Hematopoietic multipotent progenitor cell treated with erythropoietin and hydrocortisone succinate and interleukin-3 and kit ligand, for 4 days (in vitro differentiated cells): ENCODE results near the gene GAS2.
A peak's percentile ranks its signal among the peaks of the same experiment; 100 is the strongest.
"Not testable (repeated sequence)": the region's sequence is repeated elsewhere in the genome, so short reads cannot be mapped to it uniquely, and the experiment has no call there.

Experiments
- DNase-seq: peaks from one replicate; pipeline ENCODE4 v3.0.0-alpha.2; 2015

Gene GAS2

DNA sequence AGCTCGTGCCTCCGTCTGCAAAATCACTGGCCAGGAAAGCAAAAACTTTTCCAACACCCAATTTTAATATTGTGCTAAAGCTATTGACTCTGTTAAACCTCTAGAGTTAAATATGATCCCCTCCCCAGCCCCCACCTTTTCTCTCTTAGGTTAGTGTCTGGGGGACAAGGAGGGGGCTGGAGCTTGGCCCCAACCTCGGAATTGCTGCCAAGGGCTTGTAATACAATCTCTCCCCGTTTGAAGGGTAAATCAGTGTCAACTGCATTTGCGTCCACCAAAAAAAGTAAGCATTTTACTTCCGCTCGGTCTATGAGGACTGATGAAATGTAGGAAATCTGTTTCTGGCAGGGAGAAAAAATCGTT, at the start of gene GAS2:
Gene GAS2 (plus strand): TSS at position 287 of the 363 bp plus-strand sequence. CDS start 8,259 bp downstream, outside the sequence.
- DNase-seq, result no peak

- DNase-seq, result no peak
These were observed 48.5 kb upstream of the GAS2 start for GRCh38 chr11:22617868-22618267.

DNA sequence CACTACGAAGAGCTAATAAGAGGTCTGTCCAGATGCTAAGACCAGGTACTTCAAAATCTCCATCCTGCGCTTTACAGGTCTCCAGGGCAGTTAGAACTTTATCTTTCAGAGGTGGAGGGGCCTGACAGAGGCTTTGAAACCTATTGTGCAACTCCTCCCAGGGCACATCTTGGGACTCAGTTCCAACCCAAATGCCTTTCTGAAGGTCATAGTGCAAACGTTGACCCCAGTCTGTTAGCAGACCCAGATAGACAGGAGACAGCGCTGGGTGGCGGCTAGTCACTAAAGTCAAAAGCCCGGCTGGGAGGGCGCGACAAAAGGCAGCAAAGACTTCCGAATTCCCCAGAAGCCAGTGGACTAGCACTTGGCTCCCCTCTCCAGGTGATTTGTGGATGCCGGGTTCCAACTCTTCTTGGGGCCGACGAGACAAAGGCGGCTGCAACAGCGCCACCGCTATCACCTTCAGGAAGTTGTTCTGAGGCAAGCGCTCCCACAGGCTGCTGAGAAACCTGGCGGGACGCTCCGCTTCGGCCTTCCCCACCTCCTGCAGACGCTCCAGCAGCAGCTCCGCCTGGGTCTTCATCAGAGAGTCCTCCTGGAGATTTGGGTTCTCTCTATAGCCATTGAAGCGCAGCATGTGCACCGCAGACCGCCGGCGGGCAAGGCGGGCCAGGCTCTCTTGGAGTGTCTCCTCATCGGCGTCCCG, 41.5 kb upstream of the GAS2 start:
- peak; percentile 83 for DNase-seq

DNA sequence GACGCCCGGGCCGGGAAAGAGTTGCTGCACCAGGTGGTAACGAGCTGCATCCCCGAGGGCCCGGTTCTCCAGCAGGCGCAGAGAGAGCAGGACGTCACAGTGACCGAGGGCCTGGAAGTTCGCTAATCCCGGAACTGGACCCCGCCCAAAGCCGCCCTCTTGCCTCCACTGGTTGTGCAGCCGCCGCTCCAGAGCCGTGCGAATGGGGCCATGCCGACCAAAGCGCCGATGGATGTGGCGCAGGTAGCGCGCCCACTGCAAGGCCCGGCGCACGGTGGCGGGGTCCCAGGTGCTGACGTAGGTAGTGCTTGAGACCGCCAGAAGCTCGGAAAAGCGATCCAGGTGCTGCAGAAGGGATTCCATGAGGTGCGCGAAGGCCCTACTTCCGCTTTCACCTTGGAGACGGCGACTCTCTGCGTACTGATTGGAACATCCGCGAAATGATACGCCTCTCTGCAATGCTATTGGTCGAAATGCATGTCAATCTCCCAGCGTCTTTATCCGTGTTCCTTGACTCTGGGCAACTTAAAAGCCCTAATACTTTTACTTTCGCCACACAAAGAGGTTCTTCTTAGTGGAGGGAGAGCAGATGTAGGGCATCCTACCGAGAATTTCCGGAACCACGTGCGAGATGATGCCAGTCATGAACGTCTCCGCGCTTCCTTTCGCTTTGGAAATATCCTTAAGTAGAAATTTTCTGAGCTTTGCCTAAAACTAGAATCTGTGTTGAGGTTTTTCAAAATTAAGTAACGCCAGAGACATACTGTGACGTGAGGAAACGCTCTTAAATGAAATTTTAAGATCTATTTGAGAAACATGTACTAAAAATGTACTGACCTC, 40.7 kb upstream of the GAS2 start, which contains the start of gene FANCF:
Gene FANCF (minus strand): TSS at position 376 of the 840 bp plus-strand sequence. CDS start 13 bp downstream, at position 363.
- DNase-seq, result peak; percentile 98

GRCh38 chr11:22626573-22627239, 39.7 kb upstream of the GAS2 start:
- DNase-seq, result peak; percentile 25

- no peak for DNase-seq
These were observed 39.0 kb upstream of the GAS2 start for GRCh38 chr11:22627421-22627820.

DNA sequence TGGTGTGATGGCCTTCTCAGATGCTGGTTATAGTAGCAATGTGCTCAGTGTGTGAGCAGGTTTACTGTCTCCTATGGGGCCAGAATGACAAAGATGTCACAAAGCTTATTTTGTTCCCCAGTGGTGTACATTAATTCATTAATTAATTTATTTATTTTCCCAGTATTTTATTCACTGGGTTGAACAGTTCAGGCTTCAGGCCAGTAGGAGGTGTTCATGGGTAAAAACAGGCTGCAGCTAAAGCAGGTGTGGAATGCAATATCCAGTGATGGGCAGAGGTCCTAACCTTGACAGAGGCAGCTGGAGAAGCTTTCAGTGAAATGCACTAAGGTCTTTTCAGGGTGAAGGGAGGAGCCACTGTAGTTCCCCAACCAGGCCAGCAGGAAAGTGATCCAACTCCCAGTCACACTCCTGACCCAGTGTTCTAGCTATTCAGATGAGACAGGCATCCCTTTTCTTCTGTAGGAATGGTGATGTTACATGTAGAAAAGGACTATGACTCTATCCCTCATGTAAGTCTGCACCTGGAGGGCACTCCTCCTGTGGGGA, 33.0 kb upstream of the GAS2 start:
- no peak for DNase-seq

- peak; percentile 12 for DNase-seq
These were observed 31.3 kb upstream of the GAS2 start for GRCh38 chr11:22634897-22635629.

DNA sequence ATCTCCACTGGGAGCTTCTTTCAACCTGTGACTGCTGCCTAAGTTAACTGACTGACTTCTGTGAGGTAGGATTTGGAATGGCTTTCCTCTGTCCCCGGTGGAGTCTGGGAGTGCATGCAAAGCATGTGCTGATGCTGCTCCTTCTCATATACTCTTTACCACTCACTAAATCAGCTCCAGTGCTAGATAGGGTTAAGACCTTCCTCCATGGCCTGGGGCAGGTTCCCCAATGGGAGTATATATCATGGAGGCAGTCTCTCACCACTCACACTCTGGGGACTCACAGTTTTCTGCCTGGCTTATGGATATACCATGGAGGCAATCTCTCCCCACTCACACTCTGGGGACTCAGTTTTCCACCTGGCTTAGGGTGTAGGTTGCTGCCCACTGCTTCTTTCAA, 30.7 kb upstream of the GAS2 start:
- no peak for DNase-seq

GRCh38 chr11:22640862-22641261, 25.5 kb upstream of the GAS2 start:
- no peak for DNase-seq

DNA sequence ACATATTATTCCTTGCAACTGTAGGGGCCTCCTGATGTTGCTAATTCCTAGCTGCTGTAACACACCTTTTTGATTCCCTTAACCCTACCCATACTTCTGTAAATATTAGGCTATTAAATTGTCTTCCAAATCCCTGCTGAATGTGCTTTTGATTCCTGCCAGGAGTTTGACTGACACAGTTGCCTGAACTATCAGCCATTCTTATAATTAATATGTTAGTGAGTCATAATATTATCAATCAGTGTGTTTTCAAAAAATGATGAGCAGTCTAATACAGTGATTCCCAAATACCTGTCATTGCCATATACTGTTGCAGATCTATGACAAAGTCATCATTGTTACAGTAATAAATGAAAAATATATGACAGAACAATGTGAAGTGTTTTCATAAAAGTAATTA, 24.9 kb upstream of the GAS2 start:
- DNase-seq, result no peak

- DNase-seq, result not testable (repeated sequence)
These were observed 14.1 kb upstream of the GAS2 start for GRCh38 chr11:22652346-22652745.

- peak; percentile 39 for DNase-seq
These were observed 10.3 kb upstream of the GAS2 start for GRCh38 chr11:22656130-22656529.

- DNase-seq, result peak; percentile 19
These were observed 9.2 kb upstream of the GAS2 start for GRCh38 chr11:22657101-22657694.

DNA sequence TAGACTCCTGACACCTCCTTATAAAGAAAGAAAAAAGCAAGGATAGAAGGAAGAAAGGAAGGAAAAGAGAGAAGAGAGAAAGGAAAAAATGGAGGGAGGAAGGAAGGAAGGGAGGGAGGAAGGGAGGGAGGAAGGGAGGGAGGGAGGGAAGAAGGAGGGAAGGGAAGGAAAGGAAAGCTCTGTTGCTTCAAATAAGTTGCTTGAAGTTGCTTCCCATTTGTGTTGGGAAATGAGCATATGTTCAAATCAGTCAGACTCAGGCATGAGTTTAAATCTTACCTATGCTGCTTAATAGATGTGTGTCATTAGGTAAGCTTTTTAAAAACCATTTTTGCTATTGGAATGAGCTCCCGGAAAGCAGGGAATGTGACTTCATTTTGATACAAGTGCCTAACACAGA, 6.6 kb upstream of the GAS2 start:
- DNase-seq, result no peak

- peak; percentile 28 for DNase-seq
These were observed 453 bp downstream of the GAS2 start for GRCh38 chr11:22666688-22667439.

DNA sequence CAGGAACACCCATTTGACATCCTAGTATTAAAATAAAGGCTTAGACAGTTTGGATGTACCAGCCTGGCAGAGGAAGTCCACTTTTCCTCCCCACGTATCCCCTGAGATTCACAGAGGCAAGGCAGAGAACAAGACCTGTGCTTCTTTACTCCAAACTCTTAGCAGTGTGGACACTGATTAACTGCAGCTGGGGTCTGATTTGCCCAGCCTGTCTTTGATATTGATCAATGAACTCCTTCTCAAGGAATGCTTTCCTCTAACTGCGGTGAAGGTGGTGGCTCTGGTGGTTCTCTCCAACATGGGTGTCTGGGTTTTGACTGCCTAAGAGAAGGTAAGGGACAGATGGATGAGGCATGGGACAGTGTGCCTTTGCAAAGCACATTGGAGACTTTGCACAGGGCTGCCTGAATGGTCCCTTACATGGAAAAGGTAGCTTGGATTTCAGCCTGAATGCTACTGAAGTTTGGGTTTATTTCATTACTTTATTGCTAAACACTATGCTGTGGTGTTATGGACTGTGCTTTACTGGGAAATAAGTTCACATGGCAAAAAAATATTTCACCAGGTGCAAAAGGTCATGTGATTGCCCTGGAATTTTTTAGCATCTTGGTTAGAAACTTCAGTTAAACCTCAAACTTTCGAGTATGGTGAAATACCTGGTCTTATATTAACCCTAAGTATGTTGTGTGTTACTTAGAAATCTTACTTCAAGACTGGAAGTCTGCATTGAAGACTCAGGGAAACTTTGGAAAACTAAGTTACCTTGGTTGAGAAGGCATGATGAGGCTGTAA, 1.8 kb downstream of the GAS2 start:
- DNase-seq, result no peak

DNA sequence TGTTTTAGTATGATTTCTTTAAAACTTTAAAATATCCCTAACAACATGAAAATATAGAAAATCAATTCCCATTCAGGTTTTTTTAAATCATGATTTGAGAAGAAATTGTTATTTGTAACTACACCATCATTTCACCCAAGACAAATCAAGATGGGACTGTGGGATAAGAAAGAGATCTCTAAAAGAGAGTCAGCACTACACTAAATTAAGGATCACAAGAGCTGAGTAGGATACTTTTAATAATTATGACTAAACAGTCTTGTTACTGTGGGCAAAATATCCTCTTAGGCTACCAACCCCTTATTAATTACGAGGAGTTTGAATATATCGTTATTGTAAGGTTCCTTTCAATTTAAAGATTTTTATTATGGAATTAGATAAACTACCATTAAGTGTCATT, 3.0 kb downstream of the GAS2 start:
- DNase-seq, result no peak

DNA sequence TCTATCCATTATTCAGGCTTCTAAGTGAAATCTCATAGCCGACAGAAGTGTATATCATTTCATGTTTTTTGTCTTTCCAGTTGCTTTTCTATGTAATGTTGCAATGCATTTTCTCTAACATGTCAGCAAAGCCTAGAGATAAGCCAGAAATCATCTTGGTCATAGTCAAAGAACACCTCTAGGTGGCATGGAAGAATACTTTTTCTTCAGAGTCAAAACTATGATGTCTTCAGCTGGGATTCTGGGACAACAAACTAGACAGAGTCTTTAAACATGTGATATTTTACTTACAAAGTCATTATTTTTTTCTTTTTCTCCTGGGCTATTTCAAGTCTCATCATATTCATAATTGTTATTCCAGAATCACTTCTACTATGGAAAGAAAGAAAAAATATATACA, 4.4 kb downstream of the GAS2 start:
- peak; percentile 67 for DNase-seq

DNA sequence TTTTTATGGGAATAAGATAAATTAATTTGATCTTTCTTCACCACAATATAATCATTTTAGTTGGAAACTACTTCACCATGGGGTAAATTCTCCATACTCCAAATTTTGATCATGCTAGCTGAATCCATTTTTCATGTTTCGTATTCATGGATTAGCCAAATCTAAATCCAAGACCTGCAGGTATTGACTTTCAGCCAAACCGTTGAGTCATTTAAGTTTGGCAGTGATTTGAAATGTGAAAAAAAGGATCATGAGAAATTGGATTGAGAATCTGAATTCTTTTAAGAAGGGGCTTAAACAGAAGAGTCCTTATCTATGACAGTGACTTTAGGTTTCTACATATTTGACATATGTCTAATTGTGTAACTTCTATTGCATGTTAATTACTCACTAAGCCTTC, 5.3 kb downstream of the GAS2 start:
- no peak for DNase-seq
